Loucy (cell line): ENCODE measurements around the gene UBASH3A.
"Not testable (repeated sequence)": the region's sequence is repeated elsewhere in the genome, so short reads cannot be mapped to it uniquely, and the experiment has no call there.

Experiments
- EZH2phosphoT487 ChIP-seq: fragments of 200-600 bp; IDR thresholded peaks from 2 replicates; pipeline ENCODE4 v1.6.1; 2018; ENCODE audit warnings: antibody characterized with exemption, mild to moderate bottlenecking, moderate library complexity, borderline replicate concordance
- TF ChIP-seq, protein P1 (sequence below): fragments of 200-600 bp; sonication (generic); conservative IDR thresholded peaks from 2 replicates; pipeline ENCODE4 v1.5.1; 2014; ENCODE audit warnings: mild to moderate bottlenecking, antibody characterized with exemption, low read length

DNA sequence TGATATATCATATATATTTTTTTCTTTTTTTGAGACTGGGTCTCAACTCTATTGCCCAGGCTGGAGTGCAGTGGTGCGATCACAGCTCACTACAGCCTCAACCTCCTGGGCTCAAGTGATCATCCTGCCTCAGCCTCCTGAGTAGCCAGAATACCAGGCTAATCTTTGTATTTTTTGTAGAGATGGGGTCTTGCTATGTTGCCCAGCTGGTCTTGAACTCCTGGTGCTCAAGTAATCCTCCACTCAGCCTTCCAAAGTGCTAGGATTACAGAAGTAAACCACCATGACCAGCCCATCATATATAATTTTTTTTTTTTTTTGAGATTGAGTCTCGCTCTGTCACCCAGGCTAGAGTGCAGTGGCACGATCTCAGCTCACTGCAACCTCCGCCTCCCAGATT, 66.0 kb downstream of the UBASH3A start:
- TF ChIP-seq, protein P1, sequence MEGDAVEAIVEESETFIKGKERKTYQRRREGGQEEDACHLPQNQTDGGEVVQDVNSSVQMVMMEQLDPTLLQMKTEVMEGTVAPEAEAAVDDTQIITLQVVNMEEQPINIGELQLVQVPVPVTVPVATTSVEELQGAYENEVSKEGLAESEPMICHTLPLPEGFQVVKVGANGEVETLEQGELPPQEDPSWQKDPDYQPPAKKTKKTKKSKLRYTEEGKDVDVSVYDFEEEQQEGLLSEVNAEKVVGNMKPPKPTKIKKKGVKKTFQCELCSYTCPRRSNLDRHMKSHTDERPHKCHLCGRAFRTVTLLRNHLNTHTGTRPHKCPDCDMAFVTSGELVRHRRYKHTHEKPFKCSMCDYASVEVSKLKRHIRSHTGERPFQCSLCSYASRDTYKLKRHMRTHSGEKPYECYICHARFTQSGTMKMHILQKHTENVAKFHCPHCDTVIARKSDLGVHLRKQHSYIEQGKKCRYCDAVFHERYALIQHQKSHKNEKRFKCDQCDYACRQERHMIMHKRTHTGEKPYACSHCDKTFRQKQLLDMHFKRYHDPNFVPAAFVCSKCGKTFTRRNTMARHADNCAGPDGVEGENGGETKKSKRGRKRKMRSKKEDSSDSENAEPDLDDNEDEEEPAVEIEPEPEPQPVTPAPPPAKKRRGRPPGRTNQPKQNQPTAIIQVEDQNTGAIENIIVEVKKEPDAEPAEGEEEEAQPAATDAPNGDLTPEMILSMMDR, result not testable (repeated sequence)
- not testable (repeated sequence) for TF ChIP-seq EZH2phosphoT487
